Stomach smooth muscle (tissue), 2 donors: ENCODE data around the gene MIEN1.

Experiments
- H3K27ac ChIP-seq: one replicate; pipeline ENCODE4 v1.7.0; 2013; ENCODE audit warnings: mild to moderate bottlenecking, low read length, inconsistent platforms
- H3K27me3 ChIP-seq, 2 donors: one replicate each; pipeline ENCODE4 v1.7.0; 2013; ENCODE audit warnings: low read length in 2 of 2; ENCODE audit not compliant: insufficient read depth in 2 of 2, control insufficient read depth in 1 of 2
- H3K36me3 ChIP-seq, 2 donors: one replicate each; pipeline ENCODE4 v1.7.0; 2013; ENCODE audit warnings: low read length in 2 of 2; ENCODE audit not compliant: control insufficient read depth in 2 of 2, insufficient read depth in 2 of 2
- H3K4me1 ChIP-seq: one replicate; pipeline ENCODE4 v1.7.0; 2013; ENCODE audit warnings: low read length; ENCODE audit not compliant: control insufficient read depth, insufficient read depth
- H3K4me3 ChIP-seq, 2 donors: one replicate each; pipeline ENCODE4 v1.7.0; 2013; ENCODE audit warnings: low read length in 2 of 2
- H3K9ac ChIP-seq, 2 donors: one replicate each; pipeline ENCODE4 v1.7.0; 2013; ENCODE audit warnings: low read length in 2 of 2, mild to moderate bottlenecking in 1 of 2
- H3K9me3 ChIP-seq, 2 donors: one replicate each; pipeline ENCODE4 v1.7.0; 2013; ENCODE audit warnings: low read length in 2 of 2; ENCODE audit not compliant: control insufficient read depth in 2 of 2
- donor health status: healthy.
- donor health status: Pancreatic carcinoma.

Gene MIEN1

GRCh38 chr17:39747745-39748144, 17.4 kb upstream of the MIEN1 start:
- Histone ChIP-seq H3K36me3 (no peaks in the 10 kb centered on the region), H3K9ac (no peak overlapping the region), H3K4me3 (no peak overlapping the region), H3K9me3 (no peaks in the 10 kb centered on the region), H3K27me3 (peaks cover 14 to 15% of the 10 kb centered on the region in 2 donors), H3K4me1 (peaks cover 7% of the 10 kb centered on the region), H3K27ac (no peak overlapping the region)

- no peaks in the 10 kb centered on the region for H3K9me3 ChIP-seq
- peaks cover 7% of the 10 kb centered on the region for H3K4me1 ChIP-seq
- H3K4me3 ChIP-seq = no peak overlapping the region
- H3K36me3 ChIP-seq = no peaks in the 10 kb centered on the region
- H3K27ac ChIP-seq = no peak overlapping the region
- H3K27me3 ChIP-seq = peaks cover 27 to 28% of the 10 kb centered on the region in 2 donors
- H3K9ac ChIP-seq = no peak overlapping the region
Observed at GRCh38 chr17:39746145-39746461, 15.8 kb upstream of the MIEN1 start.

GRCh38 chr17:39745335-39746144, 15.2 kb upstream of the MIEN1 start:
- Histone ChIP-seq H3K4me1 (peaks cover 7% of the 10 kb centered on the region), H3K9ac (no peak overlapping the region), H3K27me3 (peaks cover 29 to 32% of the 10 kb centered on the region in 2 donors), H3K36me3 (no peaks in the 10 kb centered on the region), H3K9me3 (no peaks in the 10 kb centered on the region), H3K4me3 (no peak overlapping the region), H3K27ac (no peak overlapping the region)

GRCh38 chr17:39744836-39745215, 14.5 kb upstream of the MIEN1 start:
- H3K36me3 ChIP-seq = no peaks in the 10 kb centered on the region
- H3K27me3 ChIP-seq = peaks cover 36 to 39% of the 10 kb centered on the region in 2 donors
- peaks cover 3% of the 10 kb centered on the region for H3K4me1 ChIP-seq
- H3K9me3 ChIP-seq = no peaks in the 10 kb centered on the region
- H3K9ac ChIP-seq = no peak overlapping the region
- no peak overlapping the region for H3K27ac ChIP-seq
- no peak overlapping the region for H3K4me3 ChIP-seq

- Histone ChIP-seq H3K4me1 (peaks cover 8% of the 10 kb centered on the region), H3K27ac (no peak overlapping the region), H3K4me3 (no peak overlapping the region), H3K9me3 (no peaks in the 10 kb centered on the region), H3K36me3 (no peaks in the 10 kb centered on the region), H3K9ac (no peak overlapping the region), H3K27me3 (peaks cover 41 to 44% of the 10 kb centered on the region in 2 donors)
Observed at GRCh38 chr17:39744075-39744835, 13.9 kb upstream of the MIEN1 start.

- no peak overlapping the region for H3K9ac ChIP-seq
Observed at GRCh38 chr17:39742856-39743436, 12.6 kb upstream of the MIEN1 start.

GRCh38 chr17:39742126-39742855, 12.0 kb upstream of the MIEN1 start:
- no peak overlapping the region for H3K9ac ChIP-seq
- no peak overlapping the region for H3K4me3 ChIP-seq
- H3K27me3 ChIP-seq = peaks cover 54 to 60% of the 10 kb centered on the region in 2 donors
- H3K36me3 ChIP-seq = no peaks in the 10 kb centered on the region
- H3K9me3 ChIP-seq = no peaks in the 10 kb centered on the region
- peaks cover 18% of the 10 kb centered on the region for H3K4me1 ChIP-seq
- no peak overlapping the region for H3K27ac ChIP-seq

More at GRCh38 chr17:39742856-39743436, 12.6 kb upstream of the MIEN1 start:
- Histone ChIP-seq H3K27ac (no peak overlapping the region), H3K36me3 (no peaks in the 10 kb centered on the region), H3K9me3 (no peaks in the 10 kb centered on the region), H3K4me1 (peaks cover 13% of the 10 kb centered on the region), H3K4me3 (no peak overlapping the region), H3K27me3 (peaks cover 48 to 53% of the 10 kb centered on the region in 2 donors)

GRCh38 chr17:39740357-39741111, 10.2 kb upstream of the MIEN1 start:
- no peak overlapping the region for H3K27ac ChIP-seq
- H3K9ac ChIP-seq = no peak overlapping the region
- H3K4me3 ChIP-seq = no peak overlapping the region
- H3K9me3 ChIP-seq = no peaks in the 10 kb centered on the region
- H3K27me3 ChIP-seq = peaks cover 63% of the 10 kb centered on the region in 2 donors
- peaks cover 16% of the 10 kb centered on the region for H3K4me1 ChIP-seq
- no peaks in the 10 kb centered on the region for H3K36me3 ChIP-seq

GRCh38 chr17:39739885-39740356, 9.6 kb upstream of the MIEN1 start:
- Histone ChIP-seq H3K36me3 (no peaks in the 10 kb centered on the region), H3K4me1 (peaks cover 16% of the 10 kb centered on the region), H3K4me3 (peak overlapping the region in 1 of 2 donors; percentile 22), H3K9ac (no peak overlapping the region), H3K9me3 (no peaks in the 10 kb centered on the region), H3K27me3 (peaks cover 60 to 63% of the 10 kb centered on the region in 2 donors), H3K27ac (no peak overlapping the region)
